ENCODE results near the gene DENND4B. TPM values are rescaled to one million over a fixed set of nuclear protein-coding genes. Genes with fewer than 3 reads are reported as not detected.

Gene DENND4B
- total and polyA plus RNA-seq, 9 of the 15 experiments (the other 6 are each of a cell fraction or from before 2014, with no cell fraction given), result 9.5 to 80.5 (median 23.1) TPM

- no peak; the same call in 1 of the 2 replicates for TF ChIP-seq ZNF609 (CRISPR knock-in tag; IDR thresholded peaks at IDR 0.05; ENCODE audit: borderline replicate concordance)
- TF ChIP-seq SMARCA5 (IDR thresholded peaks at IDR 0.05), result no peak
- TF ChIP-seq ZC3H8 (IDR thresholded peaks at IDR 0.05), result no peak
- TF ChIP-seq CGGBP1 (CRISPR knock-in tag; IDR thresholded peaks at IDR 0.05), result no peak
- TF ChIP-seq FOXK2 (conservative IDR thresholded peaks at IDR 0.05 in 1 of 2, IDR thresholded peaks at IDR 0.05 in 1 of 2; ENCODE audit: low read depth in 2 of 2), result peak; percentile 95 to 98
- TF ChIP-seq ZNF785 (CRISPR knock-in tag; IDR thresholded peaks at IDR 0.05), result no peak
- no peak for TF ChIP-seq CREBBP (IDR thresholded peaks at IDR 0.05; ENCODE audit: low read depth, low read length)
- TF ChIP-seq NFE2 (IDR thresholded peaks at IDR 0.05; ENCODE audit: low read depth), result no peak
- TF ChIP-seq EP300 (IDR thresholded peaks at IDR 0.05; ENCODE audit: low read length), result peak; percentile 3; the same call in 1 of the 2 replicates
- no peak for TF ChIP-seq TSC22D4 (tag; IDR thresholded peaks at IDR 0.05)
- no peak for TF ChIP-seq POU5F1 (IDR thresholded peaks at IDR 0.05; ENCODE audit: borderline replicate concordance, low read depth, low read length, partially characterized antibody)
- no peak for TF ChIP-seq KAT2B (IDR thresholded peaks at IDR 0.05; ENCODE audit: low read depth, low read length)
- TF ChIP-seq SNIP1 (IDR thresholded peaks at IDR 0.05; ENCODE audit: low read depth), result no peak
- TF ChIP-seq FUS (optimal IDR thresholded peaks at IDR 0.05; ENCODE audit: low read depth, low read length), result no peak
- peak; percentile 73; the same call in 1 of the 2 replicates for TF ChIP-seq AFF4 (CRISPR knock-in tag; IDR thresholded peaks at IDR 0.05)
- 0 out of 2 replicates have a peak, but pooled peaks have one; percentile 4 for TF ChIP-seq NFATC3 (IDR thresholded peaks at IDR 0.05)
- TF ChIP-seq MCM7 (IDR thresholded peaks at IDR 0.05), result no peak
- TF ChIP-seq ZBTB12 (CRISPR knock-in tag; IDR thresholded peaks at IDR 0.05), result no peak
- peak; percentile 82 for TF ChIP-seq BCOR (IDR thresholded peaks at IDR 0.05)
Measured at GRCh38 chr1:153967107-153967999, 20.8 kb upstream of the DENND4B start, which contains the start of gene CREB3L4 (continued).

Measured in K562 (cell line).